Tibial nerve (tissue), 4 donors: ENCODE data around the gene PDZRN3.

Experiments
- CTCF ChIP-seq, 5 experiments: fragments of 200-600 bp in 3 of 5; fragments of 450-650 bp in 2 of 5; sonication (generic) in 3 of 5; IDR thresholded peaks; one replicate each; pipeline ENCODE4 v1.5.1; 2016 to 2019; ENCODE audit warnings: antibody characterized with exemption in 5 of 5, mild to moderate bottlenecking in 3 of 5, moderate library complexity in 2 of 5
- EP300 ChIP-seq, 2 donors: sonication (generic); formaldehyde crosslinking; IDR thresholded peaks; one replicate each; pipeline ENCODE4 v1.6.1; 2017; ENCODE audit warnings: antibody characterized with exemption in 2 of 2, mild to moderate bottlenecking in 1 of 2
- POLR2A ChIP-seq, 2 donors: fragments of 450-650 bp; IDR thresholded peaks; one replicate each; pipeline ENCODE4 v1.6.1; 2017; ENCODE audit warnings: antibody characterized with exemption in 2 of 2, mild to moderate bottlenecking in 2 of 2, moderate library complexity in 2 of 2

DNA sequence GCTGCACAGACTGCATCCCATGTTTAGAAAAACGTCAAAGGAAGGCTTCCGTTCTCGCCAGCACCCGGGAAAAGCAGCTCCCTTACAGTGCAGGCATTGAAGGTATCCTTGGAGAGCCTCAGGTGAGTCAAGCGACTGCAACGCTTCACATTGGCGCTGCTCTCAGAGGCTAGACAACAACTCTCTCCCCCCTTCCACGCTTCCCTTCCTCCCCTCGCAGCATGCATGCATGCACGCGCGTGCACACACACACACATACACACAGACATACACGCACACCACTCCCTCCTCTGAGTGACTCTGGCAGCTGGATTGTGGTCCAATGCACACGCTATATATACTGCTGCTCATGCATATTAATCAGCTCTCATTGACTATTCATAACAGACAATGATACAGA lies 191.1 kb downstream of the PDZRN3 start:
- TF ChIP-seq CTCF (IDR thresholded peaks at IDR 0.05): no peak
- TF ChIP-seq POLR2A (IDR thresholded peaks at IDR 0.05): no peak
- TF ChIP-seq EP300 (IDR thresholded peaks at IDR 0.05): peak in 1 of 2 donors; percentile 86
